ENCODE results near the gene HELQ.

GRCh38 chr4:83370640-83370906 is 85.0 kb downstream of the HELQ start:
- TF ChIP-seq CTCF (conservative IDR thresholded peaks at IDR 0.05; ENCODE audit: low read depth, low read length) (no peak), POLR2A (IDR thresholded peaks at IDR 0.05; ENCODE audit: low read depth, low read length) (no peak), MAFK (IDR thresholded peaks at IDR 0.05; ENCODE audit: low read depth, low read length) (no peak), SMC3 (IDR thresholded peaks at IDR 0.05; ENCODE audit: low read depth, low read length) (no peak), CEBPB (IDR thresholded peaks at IDR 0.05; ENCODE audit: low read depth, low read length) (no peak), ELK1 (IDR thresholded peaks at IDR 0.05; ENCODE audit: borderline replicate concordance, low read depth, low read length) (no peak), RAD21 (IDR thresholded peaks at IDR 0.05; ENCODE audit: low read length) (no peak), USF2 (IDR thresholded peaks at IDR 0.05; ENCODE audit: low read depth, low read length) (no peak), RCOR1 (IDR thresholded peaks at IDR 0.05; ENCODE audit: insufficient replicate concordance, low read length) (no peak), MAZ (IDR thresholded peaks at IDR 0.05; ENCODE audit: borderline replicate concordance, low read depth, low read length) (no peak), MXI1 (IDR thresholded peaks at IDR 0.05; ENCODE audit: borderline replicate concordance, low read depth, low read length) (no peak), BHLHE40 (IDR thresholded peaks at IDR 0.05; ENCODE audit: low read depth, low read length) (no peak), FOS (IDR thresholded peaks at IDR 0.05; ENCODE audit: low read depth, low read length) (no peak), CHD1 (IDR thresholded peaks at IDR 0.05; ENCODE audit: low read depth, low read length) (no peak)

Measured in IMR-90 (cell line).